GM18505 (cell line): Measurements from ENCODE around the gene DET1.

Experiments
- ATAC-seq: cut with Tn5 transposase; IDR thresholded peaks from one replicate; pipeline ENCODE4 v1.9.1; 2021; ENCODE audit not compliant: unreplicated experiment
- POLR2A ChIP-seq: IDR thresholded peaks from 4 replicates; pipeline ENCODE4 v1.6.1; 2011; ENCODE audit warnings: borderline replicate concordance; ENCODE audit not compliant: insufficient read depth, insufficient read length; ENCODE audit errors: extremely low read depth

The DET1 gene

GRCh38 chr15:88518903-88519302 is 27.6 kb downstream of the DET1 start:
- TF ChIP-seq POLR2A: no peak
- ATAC-seq: no peak

DNA sequence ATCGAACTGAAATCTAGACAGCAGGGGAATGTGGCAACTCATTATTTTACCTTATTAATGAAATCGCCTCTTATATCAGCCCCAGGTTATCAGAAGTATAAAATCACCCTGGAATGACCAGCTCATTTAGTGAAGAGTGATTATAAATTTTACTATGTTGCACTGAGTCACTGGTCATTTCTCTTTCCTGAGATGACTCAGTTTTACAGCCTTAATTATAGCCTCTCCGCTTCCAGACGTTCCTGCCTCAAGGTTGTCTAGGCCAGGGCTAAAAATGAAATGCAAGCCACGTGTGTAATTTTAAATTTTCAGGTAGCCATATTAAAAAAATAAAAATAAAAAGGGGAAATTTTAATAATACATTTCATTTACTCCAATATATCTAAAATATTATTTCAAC is 33.3 kb downstream of the DET1 start:
- no peak for ATAC-seq
- no peak for TF ChIP-seq POLR2A

DNA sequence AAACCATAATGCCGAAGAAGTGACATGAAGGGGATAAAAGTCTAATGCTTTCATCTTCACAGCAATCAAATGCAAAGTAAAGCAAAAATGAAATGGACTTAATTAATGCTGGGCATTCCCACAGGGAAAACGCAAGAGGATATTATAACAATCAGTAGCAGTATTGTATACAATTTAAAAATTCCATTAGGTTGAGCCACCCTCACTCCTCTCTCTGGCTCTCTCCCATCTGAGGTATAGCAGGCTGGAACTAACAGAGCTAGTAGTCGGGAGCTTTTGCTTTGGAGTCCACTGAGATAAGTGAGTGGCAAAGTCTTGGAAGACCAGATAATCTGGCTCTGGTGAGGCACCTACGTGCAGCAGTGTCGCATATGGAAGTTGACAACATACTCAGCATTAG is 33.9 kb downstream of the DET1 start:
- ATAC-seq: no peak
- no peak for TF ChIP-seq POLR2A

DNA sequence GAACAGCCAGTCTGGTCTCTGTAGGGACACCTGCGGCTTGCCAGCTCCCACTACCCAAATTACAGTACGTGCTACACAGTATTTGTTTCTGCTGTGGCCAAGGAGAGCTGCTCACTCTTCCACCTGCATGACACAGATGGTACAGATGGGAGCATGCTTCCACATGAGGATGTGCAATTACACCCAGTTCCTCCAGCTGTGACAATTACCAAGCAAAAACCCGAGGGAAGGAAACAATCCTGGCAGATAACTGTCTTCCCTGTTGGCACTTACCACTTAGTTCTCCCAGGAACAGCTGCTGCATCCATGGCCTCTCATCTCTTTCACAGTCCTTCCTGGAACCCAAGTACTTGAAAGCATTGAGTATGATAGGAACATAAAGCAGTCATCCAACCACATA is 34.4 kb downstream of the DET1 start:
- TF ChIP-seq POLR2A: no peak
- no peak for ATAC-seq

- no peak for TF ChIP-seq POLR2A
- ATAC-seq: no peak
These were observed 35.3 kb downstream of the DET1 start for GRCh38 chr15:88511161-88511560.

DNA sequence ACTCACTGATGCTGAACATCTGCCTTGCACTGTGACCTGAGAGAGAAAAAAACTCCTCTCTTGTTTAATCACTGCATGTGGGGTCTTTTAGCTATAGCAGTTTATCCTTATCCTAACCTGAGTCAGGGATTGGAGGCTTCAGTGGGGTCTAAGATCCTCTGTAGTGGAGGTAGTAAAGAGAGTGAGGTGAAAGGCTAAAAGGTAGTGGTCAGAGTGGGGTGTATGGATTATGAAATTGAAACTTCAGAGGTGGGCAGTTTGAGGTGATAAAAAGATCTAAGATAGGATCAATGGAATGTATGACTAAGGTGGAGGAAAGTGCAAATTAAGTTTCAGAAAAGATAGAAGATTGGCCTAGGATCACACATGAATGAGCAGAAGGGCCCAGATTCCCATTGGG is 36.5 kb downstream of the DET1 start:
- TF ChIP-seq POLR2A: no peak
- ATAC-seq: no peak

GRCh38 chr15:88509321-88509720 is 37.2 kb downstream of the DET1 start:
- TF ChIP-seq POLR2A: no peak
- no peak for ATAC-seq

DNA sequence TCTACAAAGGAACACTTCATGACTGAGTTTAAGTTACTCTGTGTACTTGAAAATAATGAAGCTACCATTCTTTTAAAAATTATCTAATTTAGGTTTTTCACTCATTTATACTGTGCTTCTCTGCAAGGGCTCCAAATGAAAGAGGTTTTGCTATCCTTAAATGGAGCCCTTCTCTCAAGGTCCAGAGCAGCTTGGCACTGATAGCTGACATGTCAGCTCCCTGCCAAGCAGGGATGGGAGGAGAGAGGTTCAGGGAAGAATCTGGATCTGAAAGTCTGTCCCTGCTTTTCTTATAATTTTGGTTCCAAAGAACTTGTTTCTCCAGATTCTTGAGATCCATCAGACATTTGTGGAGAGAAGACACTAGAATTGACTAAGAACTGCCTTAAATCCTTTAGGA is 39.9 kb downstream of the DET1 start:
- ATAC-seq: no peak
- TF ChIP-seq POLR2A: no peak

DNA sequence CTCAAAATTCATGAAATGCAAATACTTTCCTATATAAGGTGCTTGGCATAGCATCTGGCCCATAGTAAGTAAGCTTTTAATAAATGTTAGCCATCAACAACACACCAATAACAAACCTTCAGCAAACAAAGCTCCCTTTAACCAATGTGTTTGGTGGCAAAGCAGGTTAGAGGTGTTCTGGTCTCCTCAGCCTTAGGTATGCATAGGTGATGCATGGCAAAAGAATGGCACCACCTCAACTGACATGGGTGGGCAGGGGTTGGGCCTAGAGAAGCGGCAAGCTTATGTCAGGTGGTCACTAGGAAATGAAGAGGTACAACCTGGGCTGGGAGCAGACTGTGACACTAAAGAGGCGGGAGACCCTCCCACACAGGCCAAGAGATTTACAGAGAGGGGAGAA is 40.8 kb downstream of the DET1 start:
- TF ChIP-seq POLR2A: no peak
- no peak for ATAC-seq

- no peak for TF ChIP-seq POLR2A
- no peak for ATAC-seq
These were observed 42.0 kb downstream of the DET1 start for GRCh38 chr15:88504445-88504844.

DNA sequence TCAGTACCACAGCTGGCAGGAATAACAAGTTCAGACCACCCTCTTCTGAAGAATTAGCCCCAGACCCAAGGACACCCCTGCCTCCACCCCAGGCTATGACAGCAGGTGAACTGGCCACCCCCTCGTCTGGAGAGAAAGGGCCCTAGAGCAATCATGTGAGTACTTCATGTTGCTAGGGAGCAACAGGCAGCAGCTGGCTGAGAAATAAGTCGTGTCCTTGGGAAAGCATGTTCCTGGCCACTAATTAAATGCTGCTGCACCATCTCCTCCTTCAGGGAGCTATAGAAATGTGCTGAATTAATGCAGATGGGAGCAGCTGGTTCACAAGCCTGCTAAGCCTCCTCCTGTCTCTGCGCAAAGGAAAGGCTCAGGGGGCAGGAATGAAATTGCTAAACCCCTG is 47.5 kb downstream of the DET1 start:
- ATAC-seq: no peak
- TF ChIP-seq POLR2A: no peak

GRCh38 chr15:88497109-88497765 is 49.2 kb downstream of the DET1 start:
- no peak for ATAC-seq
- TF ChIP-seq POLR2A: no peak

- TF ChIP-seq POLR2A: no peak
- ATAC-seq: no peak
These were observed 52.6 kb downstream of the DET1 start for GRCh38 chr15:88493844-88494243.

- no peak for ATAC-seq
- no peak for TF ChIP-seq POLR2A
These were observed 55.3 kb downstream of the DET1 start for GRCh38 chr15:88491158-88491557.

- TF ChIP-seq POLR2A: no peak
- ATAC-seq: no peak
These were observed 56.4 kb downstream of the DET1 start for GRCh38 chr15:88490036-88490435.
